ENCODE data around the gene TEX51.

TEX51 gene

GRCh38 chr2:126914811-126915500 is 16.3 kb downstream of the TEX51 start:
- DNase-seq (ENCODE audit: low spot score), result no peak

- DNase-seq (ENCODE audit: low spot score), result no peak
Measured at GRCh38 chr2:126915903-126916302, 17.2 kb downstream of the TEX51 start.

GRCh38 chr2:126916744-126917143 is 18.1 kb downstream of the TEX51 start:
- no peak for DNase-seq (ENCODE audit: low spot score)

- DNase-seq (ENCODE audit: low spot score), result no peak
Measured at GRCh38 chr2:126921066-126921465, 22.4 kb downstream of the TEX51 start.

- DNase-seq (ENCODE audit: low spot score), result no peak
Measured at GRCh38 chr2:126930970-126931590, 32.4 kb downstream of the TEX51 start.

- no peak for DNase-seq (ENCODE audit: low spot score)
Measured at GRCh38 chr2:126932529-126932928, 33.8 kb downstream of the TEX51 start.

- no peak for DNase-seq (ENCODE audit: low spot score)
Measured at GRCh38 chr2:126932966-126933710, 34.4 kb downstream of the TEX51 start.

- DNase-seq (ENCODE audit: low spot score), result no peak
Measured at GRCh38 chr2:126933711-126934091, 35.0 kb downstream of the TEX51 start.

GRCh38 chr2:126934809-126935208 is 36.1 kb downstream of the TEX51 start:
- DNase-seq (ENCODE audit: low spot score), result no peak

- DNase-seq (ENCODE audit: low spot score), result no peak
Measured at GRCh38 chr2:126935774-126936173, 37.1 kb downstream of the TEX51 start.

- DNase-seq (ENCODE audit: low spot score), result no peak
Measured at GRCh38 chr2:126936219-126936723, 37.6 kb downstream of the TEX51 start.

GRCh38 chr2:126940331-126940730 is 41.6 kb downstream of the TEX51 start:
- no peak for DNase-seq (ENCODE audit: low spot score)

- no peak for DNase-seq (ENCODE audit: low spot score)
Measured at GRCh38 chr2:126942427-126943203, 43.9 kb downstream of the TEX51 start.

- no peak for DNase-seq (ENCODE audit: low spot score)
Measured at GRCh38 chr2:126943612-126944348, 45.1 kb downstream of the TEX51 start.

- DNase-seq (ENCODE audit: low spot score), result no peak
Measured at GRCh38 chr2:126945118-126945517, 46.4 kb downstream of the TEX51 start.

GRCh38 chr2:126946318-126947102 is 47.8 kb downstream of the TEX51 start:
- DNase-seq (ENCODE audit: low spot score), result no peak

- no peak for DNase-seq (ENCODE audit: low spot score)
Measured at GRCh38 chr2:126947103-126947429, 48.4 kb downstream of the TEX51 start.

- DNase-seq (ENCODE audit: low spot score), result no peak
Measured at GRCh38 chr2:126949775-126950174, 51.1 kb downstream of the TEX51 start.

- DNase-seq (ENCODE audit: low spot score), result no peak
Measured at GRCh38 chr2:126950504-126950903, 51.8 kb downstream of the TEX51 start.
